HG03097 (cell line): ENCODE measurements around the gene ACP4.

Experiments used
- ATAC-seq: cut with Tn5 transposase; IDR thresholded peaks from one replicate; pipeline ENCODE4 v1.9.1; 2021; ENCODE audit not compliant: unreplicated experiment, low FRiP score

ACP4 gene

DNA sequence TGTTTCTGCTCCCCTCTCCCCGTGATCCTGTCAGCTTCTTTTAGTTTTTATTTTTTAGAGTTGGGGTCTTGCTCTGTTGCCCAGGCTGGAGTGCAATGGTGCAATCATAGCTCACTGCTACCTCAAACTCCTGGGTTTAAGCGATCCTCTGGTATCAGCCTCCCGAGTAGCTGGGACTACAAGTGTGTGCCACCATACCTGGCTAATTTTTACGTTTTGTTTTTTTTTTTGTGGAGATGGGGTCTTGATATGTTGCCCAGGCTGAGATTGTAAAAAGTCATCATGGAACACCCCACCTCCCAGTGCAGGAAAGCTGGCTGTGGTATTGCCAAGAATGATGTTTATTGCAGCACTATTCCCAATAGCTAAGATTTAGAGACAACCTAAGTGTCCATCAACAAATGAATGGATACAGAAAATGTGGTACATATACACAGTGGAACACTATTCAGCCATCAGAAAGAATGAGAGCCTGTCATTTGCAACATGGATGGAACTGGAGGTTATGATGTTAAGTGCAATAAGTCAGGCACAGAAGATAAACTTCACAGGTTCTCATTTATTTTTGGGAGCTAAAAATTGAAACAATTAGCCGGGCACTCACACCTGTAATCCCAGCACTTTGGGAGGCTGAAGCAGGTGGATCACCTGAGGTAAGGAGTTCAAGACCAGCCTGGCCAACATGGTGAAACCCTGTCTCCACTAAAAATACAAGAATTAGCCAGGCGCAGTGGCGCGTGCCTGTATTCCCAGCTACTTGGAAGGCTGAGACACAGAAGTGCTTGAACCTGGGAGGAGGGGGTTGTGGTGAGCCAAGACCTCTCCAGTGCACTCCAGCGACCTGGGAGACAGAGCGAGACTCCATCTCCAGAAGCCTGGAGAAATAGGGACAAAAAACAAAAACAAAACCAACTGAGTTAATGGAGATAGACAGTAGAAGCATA lies 49.8 kb downstream of the ACP4 start:
- no peak for ATAC-seq

DNA sequence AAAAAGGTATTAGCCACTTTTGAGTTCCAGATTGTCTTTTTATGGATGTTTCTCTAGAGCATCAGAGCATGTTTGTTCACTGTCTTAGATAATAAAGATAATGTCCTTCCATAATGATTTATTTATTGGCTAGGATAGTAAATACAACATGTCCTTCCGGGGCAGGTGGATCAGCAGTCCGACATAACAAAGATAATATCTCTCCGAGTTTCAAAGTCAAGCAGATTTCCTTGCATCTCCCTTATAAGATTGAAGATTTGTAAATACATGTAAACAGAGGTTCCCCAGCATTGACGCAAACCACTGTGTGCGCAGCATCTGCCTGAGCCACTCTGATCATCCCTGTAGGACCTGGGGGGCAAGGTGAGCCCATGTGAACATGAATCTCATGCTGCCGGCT lies 51.9 kb downstream of the ACP4 start:
- ATAC-seq = no peak

DNA sequence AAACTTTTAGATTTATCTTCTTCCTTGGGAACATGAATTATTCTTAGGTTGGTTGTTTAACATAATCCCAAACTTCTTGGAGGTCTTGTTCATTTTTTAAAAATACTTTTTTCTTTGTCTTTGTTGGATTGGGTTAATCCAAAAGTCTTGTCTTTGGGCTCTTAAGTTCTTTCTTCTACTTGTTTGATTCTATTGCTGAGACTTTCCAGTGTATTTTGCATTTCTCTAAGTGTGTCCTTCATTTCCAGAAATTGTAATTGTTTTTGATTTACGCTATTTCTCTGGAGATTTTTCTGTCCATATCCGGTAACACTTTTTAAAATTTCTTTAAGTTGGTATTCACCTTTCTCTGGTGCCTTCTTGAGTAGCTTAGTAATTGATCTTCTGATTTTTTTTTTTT lies 53.0 kb downstream of the ACP4 start:
- no peak for ATAC-seq

DNA sequence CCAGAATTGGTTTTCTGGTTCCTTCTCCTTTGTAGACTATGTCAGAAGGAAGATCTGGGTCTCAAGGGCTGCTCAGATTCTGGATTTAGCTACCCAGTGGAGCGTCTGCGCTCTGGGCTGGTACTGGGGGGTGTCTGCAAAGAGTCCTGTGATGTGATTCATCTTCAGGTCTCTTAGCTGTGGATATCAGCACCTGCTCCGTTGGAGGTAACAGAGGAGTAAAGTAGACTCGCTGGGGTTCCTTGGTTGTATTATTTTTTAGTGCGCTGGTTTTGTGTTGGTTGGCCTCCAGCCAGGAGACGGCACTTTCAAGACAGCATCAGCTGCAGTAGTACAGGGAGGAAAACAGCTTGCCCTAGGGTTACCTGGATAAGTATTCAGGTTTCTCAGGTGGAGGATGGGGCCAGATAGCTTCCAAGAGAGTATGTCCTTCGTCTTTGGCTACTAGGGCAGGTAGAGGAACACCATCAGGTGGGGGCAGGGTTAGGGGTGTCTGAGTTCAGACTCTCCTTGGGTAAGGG lies 53.5 kb downstream of the ACP4 start:
- ATAC-seq = no peak

DNA sequence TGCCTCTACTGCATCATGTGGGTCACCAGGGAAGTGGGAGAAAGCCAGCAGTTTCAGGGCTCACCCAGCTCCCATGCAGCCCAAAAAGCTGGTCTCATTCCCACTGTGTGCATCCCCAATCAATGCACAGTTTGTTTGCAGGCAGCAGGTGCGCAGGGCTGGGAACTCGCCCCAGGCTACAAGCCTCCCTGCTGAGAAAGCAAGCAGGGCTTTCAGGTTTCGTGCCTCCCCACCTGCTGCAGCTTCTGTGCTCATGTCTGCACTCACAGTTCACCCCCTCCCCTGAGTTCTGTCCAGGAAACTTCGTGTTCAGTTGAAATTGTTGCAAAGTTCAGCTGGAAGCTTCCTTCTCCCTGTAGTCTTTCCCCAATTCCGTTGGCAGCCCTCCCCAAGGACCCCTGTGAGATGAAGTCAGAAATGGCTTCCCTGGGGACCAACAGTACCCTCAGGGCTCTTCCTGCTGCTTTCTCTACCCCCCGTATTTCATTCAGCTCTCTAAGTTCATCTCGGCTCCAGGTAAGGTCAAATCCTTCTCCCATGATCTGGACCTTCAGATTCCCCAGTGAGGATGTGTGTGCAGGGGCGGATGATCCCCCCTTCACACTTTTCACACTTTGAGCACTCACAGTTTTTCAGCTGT lies 54.2 kb downstream of the ACP4 start:
- ATAC-seq = no peak
